ENCODE measurements around the gene GRIK2.

DNA sequence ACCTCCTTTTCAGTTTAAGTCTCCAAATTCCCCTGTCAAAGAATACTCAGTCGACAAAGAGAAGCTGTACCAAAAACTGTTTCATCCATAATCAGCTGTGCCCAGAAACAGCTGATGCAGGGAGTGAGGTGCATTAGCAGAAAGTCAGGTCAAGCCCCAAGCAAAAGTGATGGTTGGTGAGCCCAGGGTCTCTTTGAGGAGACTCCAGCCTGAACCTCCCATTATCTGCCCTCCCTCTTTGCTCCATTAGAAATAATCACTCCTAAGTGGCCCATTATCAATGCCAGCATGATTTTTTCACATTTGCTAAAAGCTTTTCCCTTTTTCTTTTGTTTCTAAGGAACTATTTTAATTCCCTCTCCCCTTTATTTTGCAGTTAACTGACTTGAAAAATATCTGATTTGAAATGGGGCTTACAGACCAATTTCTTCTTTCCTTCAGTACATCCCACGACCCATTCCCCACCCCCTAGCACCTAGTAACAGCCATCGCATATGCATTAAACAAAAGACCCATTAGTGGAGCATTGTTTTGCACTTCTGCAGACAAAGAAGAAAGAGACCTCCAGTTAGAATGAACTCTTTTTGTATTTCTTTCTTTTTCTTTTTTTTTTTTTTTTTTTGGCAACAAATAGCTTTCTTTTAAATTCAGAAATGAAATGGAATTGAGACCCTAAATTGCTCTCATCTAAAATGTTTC, 257.0 kb downstream of the GRIK2 start:
- TF ChIP-seq POLR2A (IDR thresholded peaks at IDR 0.05; ENCODE audit: low read depth, low read length), result no peak
- TF ChIP-seq POLR2AphosphoS5 (IDR thresholded peaks at IDR 0.05; ENCODE audit: low read depth, low read length), result no peak
- TF ChIP-seq TAF1 (IDR thresholded peaks at IDR 0.05; ENCODE audit: borderline replicate concordance, low read depth, low read length), result no peak

Measured in GM12892 (cell line).